Measurements from ENCODE around the gene PUM1. TPM values are rescaled to one million over a fixed set of nuclear protein-coding genes. Genes with fewer than 3 reads are reported as not detected.

The PUM1 gene
- total RNA-seq, 1 experiment from 2014 or later, result 43.3 TPM

DNA sequence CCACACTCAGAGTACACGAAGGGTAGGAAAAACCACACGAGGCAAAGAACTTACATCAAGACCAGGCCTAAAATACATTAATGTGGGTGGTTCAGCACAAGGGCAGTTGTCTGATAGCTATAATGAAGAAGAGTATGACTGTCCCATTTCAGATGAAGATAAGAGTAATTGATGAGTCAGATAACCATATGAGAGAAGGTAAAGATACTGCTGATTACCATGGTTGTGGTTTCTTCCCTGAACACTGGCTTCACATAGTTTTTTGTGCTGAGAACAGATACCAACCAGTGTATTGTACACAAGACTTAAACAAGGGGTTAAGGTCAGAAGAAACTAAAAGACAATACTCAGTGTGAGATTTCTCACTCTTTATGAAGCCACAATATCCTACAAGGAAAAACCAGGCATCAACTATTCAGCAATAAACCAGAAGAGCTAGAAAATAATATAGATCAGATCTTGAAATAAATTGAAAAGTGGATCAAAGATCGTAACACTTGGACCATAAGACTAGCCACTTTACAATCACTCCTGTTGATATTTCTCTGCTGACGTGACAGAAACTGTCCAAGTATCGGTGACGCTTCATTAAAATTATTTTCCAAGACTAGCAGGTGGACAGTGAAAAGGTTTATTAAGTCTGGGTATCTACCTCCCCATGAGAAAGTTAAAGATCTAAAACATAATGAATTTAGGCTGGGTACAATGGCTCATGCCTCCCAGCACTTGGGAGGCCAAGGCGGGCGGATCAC is 28.6 kb downstream of the PUM1 start:
- no peak overlapping the region for H3K4me3 ChIP-seq (ENCODE audit: low read length)
- peaks cover 99% of the 10 kb centered on the region for H3K79me2 ChIP-seq (ENCODE audit: low read length)
- H3K4me1 ChIP-seq (ENCODE audit: insufficient read depth, low read length), result peaks cover 6% of the 10 kb centered on the region; the same call in 1 of the 2 replicates
- no peak overlapping the region for H3K4me2 ChIP-seq (ENCODE audit: low read length)
- TF ChIP-seq, protein P1, sequence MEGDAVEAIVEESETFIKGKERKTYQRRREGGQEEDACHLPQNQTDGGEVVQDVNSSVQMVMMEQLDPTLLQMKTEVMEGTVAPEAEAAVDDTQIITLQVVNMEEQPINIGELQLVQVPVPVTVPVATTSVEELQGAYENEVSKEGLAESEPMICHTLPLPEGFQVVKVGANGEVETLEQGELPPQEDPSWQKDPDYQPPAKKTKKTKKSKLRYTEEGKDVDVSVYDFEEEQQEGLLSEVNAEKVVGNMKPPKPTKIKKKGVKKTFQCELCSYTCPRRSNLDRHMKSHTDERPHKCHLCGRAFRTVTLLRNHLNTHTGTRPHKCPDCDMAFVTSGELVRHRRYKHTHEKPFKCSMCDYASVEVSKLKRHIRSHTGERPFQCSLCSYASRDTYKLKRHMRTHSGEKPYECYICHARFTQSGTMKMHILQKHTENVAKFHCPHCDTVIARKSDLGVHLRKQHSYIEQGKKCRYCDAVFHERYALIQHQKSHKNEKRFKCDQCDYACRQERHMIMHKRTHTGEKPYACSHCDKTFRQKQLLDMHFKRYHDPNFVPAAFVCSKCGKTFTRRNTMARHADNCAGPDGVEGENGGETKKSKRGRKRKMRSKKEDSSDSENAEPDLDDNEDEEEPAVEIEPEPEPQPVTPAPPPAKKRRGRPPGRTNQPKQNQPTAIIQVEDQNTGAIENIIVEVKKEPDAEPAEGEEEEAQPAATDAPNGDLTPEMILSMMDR (conservative IDR thresholded peaks at IDR 0.05; ENCODE audit: low read depth, low read length), result no peak
- TF ChIP-seq EZH2 (IDR thresholded peaks at IDR 0.05; ENCODE audit: low read length, unreplicated experiment) (no peak), EZH2phosphoT487 (IDR thresholded peaks at IDR 0.05; ENCODE audit: borderline replicate concordance, low read length) (no peak)
- H3K9me3 ChIP-seq (ENCODE audit: low read length), result no peaks in the 10 kb centered on the region
- no peak for ATAC-seq
- no peaks in the 10 kb centered on the region for H3K27me3 ChIP-seq (ENCODE audit: low read length)
- H2AFZ ChIP-seq (ENCODE audit: low read length), result no peak overlapping the region
- POLR2A ChIA-PET (ENCODE audit: unreplicated experiment), result no interaction called here
- peaks cover 84% of the 10 kb centered on the region for H4K20me1 ChIP-seq (ENCODE audit: low read length)
- intact Hi-C loops (cut with micrococcal nuclease), result no loop called here
- no peak overlapping the region for H3K27ac ChIP-seq (ENCODE audit: low read length)
- BruUV-seq (replicated peaks), result no TSS peak
- H3K9ac ChIP-seq (ENCODE audit: low read length), result no peak overlapping the region
- peaks cover 23% of the 10 kb centered on the region for H3K36me3 ChIP-seq (ENCODE audit: low read depth, low read length)
- H3K9me2 ChIP-seq (replicated peaks; ENCODE audit: low read length), result no peaks in the 10 kb centered on the region
- CTCF ChIA-PET, result no interaction called here
- no peaks in the 10 kb centered on the region for H3F3A ChIP-seq (ENCODE audit: low read length, unreplicated experiment)
- no peak for DNase-seq

DNA sequence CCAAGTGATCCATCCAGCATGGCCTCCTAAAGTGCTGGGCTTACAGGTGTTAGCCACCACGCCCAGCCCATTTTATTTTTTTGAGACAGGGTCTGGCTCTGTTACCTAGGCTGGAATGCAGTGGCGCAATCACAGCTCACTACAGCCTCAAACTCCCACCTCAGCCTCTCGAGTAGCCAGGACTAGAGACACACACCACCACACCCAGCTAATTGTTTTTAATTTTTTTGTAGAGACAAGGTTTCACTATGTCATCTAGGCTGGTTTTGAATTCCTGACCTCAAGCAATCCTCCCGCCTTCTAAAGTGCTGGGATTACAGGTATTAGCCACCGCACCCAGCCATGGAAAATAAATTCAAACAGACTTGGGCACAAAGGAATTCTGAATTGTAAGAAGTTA is 31.9 kb downstream of the PUM1 start:
- BruUV-seq (replicated peaks), result no TSS peak
- Histone ChIP-seq H3K4me2 (ENCODE audit: low read length) (no peak overlapping the region), H3K9ac (ENCODE audit: low read length) (no peak overlapping the region), H3K36me3 (ENCODE audit: low read depth, low read length) (peaks cover 21% of the 10 kb centered on the region), H3F3A (ENCODE audit: low read length, unreplicated experiment) (no peaks in the 10 kb centered on the region), H3K27me3 (ENCODE audit: low read length) (no peaks in the 10 kb centered on the region), H3K9me2 (replicated peaks; ENCODE audit: low read length) (no peaks in the 10 kb centered on the region), H3K79me2 (ENCODE audit: low read length) (peaks cover 100% of the 10 kb centered on the region), H2AFZ (ENCODE audit: low read length) (no peak overlapping the region), H3K4me3 (ENCODE audit: low read length) (no peak overlapping the region), H3K4me1 (ENCODE audit: insufficient read depth, low read length) (peaks cover 5% of the 10 kb centered on the region; the same call in 1 of the 2 replicates), H4K20me1 (ENCODE audit: low read length) (peaks cover 86% of the 10 kb centered on the region), H3K27ac (ENCODE audit: low read length) (no peak overlapping the region), H3K9me3 (ENCODE audit: low read length) (no peaks in the 10 kb centered on the region)
- DNase-seq (no peak), ATAC-seq (no peak)
- CTCF ChIA-PET, result no interaction called here
- POLR2A ChIA-PET (ENCODE audit: unreplicated experiment), result no interaction called here
- intact Hi-C loops (cut with micrococcal nuclease), result no loop called here
- TF ChIP-seq EZH2 (IDR thresholded peaks at IDR 0.05; ENCODE audit: low read length, unreplicated experiment) (no peak), EZH2phosphoT487 (IDR thresholded peaks at IDR 0.05; ENCODE audit: borderline replicate concordance, low read length) (no peak)
- TF ChIP-seq, protein P1 (conservative IDR thresholded peaks at IDR 0.05; ENCODE audit: low read depth, low read length), result no peak

- no peak overlapping the region for H3K27ac ChIP-seq (ENCODE audit: low read length)
- H3K79me2 ChIP-seq (ENCODE audit: low read length), result peaks cover 99% of the 10 kb centered on the region
- no peaks in the 10 kb centered on the region for H3F3A ChIP-seq (ENCODE audit: low read length, unreplicated experiment)
- no peaks in the 10 kb centered on the region for H3K27me3 ChIP-seq (ENCODE audit: low read length)
- H4K20me1 ChIP-seq (ENCODE audit: low read length), result peaks cover 83% of the 10 kb centered on the region
- H3K36me3 ChIP-seq (ENCODE audit: low read depth, low read length), result peaks cover 24% of the 10 kb centered on the region
- CTCF ChIA-PET, result no interaction called here
- no peak overlapping the region for H3K4me2 ChIP-seq (ENCODE audit: low read length)
- no peak overlapping the region for H3K4me3 ChIP-seq (ENCODE audit: low read length)
- H3K9me3 ChIP-seq (ENCODE audit: low read length), result no peaks in the 10 kb centered on the region
- BruUV-seq (replicated peaks), result no TSS peak
- H3K4me1 ChIP-seq (ENCODE audit: insufficient read depth, low read length), result peaks cover 5% of the 10 kb centered on the region; the same call in 1 of the 2 replicates
- DNase-seq, result no peak
- TF ChIP-seq, protein P1 (conservative IDR thresholded peaks at IDR 0.05; ENCODE audit: low read depth, low read length), result no peak
- TF ChIP-seq EZH2phosphoT487 (IDR thresholded peaks at IDR 0.05; ENCODE audit: borderline replicate concordance, low read length), result no peak
- no peak for TF ChIP-seq EZH2 (IDR thresholded peaks at IDR 0.05; ENCODE audit: low read length, unreplicated experiment)
- no peaks in the 10 kb centered on the region for H3K9me2 ChIP-seq (replicated peaks; ENCODE audit: low read length)
- ATAC-seq, result no peak
- no peak overlapping the region for H2AFZ ChIP-seq (ENCODE audit: low read length)
- intact Hi-C loops (cut with micrococcal nuclease), result no loop called here
- H3K9ac ChIP-seq (ENCODE audit: low read length), result no peak overlapping the region
- POLR2A ChIA-PET (ENCODE audit: unreplicated experiment), result no interaction called here
Measured at GRCh38 chr1:31032266-31032665, 33.3 kb downstream of the PUM1 start.
